ENCODE data around the gene NAA15. TPM values are rescaled to one million over a fixed set of nuclear protein-coding genes. Genes with fewer than 3 reads are reported as not detected.
A peak's percentile ranks its signal among the peaks of the same experiment; 100 is the strongest.

The NAA15 gene
- total RNA-seq, 4 donors from 2014 or later = 25.0 to 48.8 (median 37.2) TPM

DNA sequence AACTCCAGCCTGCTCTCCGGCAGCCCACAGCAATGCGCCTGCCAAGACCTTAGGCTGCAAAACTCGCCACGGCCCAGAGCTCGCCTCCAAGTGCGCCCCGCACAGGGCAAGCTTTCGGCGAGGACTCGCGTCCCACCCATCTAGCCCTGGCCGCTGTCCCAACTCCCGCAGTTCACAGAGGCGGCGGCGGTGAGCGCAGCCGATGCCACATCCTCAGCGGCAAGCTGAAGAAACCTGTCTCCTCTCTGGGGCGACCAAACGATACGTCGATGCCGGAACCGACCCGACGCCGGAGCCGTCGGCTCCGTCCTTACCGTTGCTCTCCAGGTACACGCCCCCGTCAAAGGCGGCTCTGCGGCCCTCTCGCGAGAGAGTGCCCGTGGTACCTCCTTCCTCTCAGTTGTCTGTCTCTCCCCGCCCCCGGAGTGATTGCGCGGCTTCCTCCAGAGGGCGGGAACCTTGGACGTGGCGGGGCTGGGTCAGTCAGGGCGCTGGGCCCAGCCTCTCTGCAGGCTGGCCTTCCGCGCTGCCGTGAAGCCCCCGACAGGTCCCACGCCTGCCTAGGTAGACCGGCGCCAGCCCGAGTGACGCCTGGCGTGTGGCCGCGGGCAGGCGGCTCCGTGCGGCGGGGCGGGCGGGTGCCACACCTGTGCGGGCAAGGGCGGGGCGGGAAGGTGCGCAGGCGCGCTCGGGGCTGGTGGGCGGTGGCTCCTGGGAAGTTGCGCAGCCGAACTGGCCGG is 152.2 kb downstream of the NAA15 start:
- peak; percentile 96 for DNase-seq
- intact Hi-C loops (cut with DNase I; ENCODE audit: low total_unique reads) = loop anchor here (1.0 to 10.0 kb wide), 9 partner anchors 37 to 701 kb away; partner anchors contain the start of genes ELF2, MAML3 and NAA15
- peaks cover 30 to 38% of the 10 kb centered on the region in 2 donors for H3K4me1 ChIP-seq

DNA sequence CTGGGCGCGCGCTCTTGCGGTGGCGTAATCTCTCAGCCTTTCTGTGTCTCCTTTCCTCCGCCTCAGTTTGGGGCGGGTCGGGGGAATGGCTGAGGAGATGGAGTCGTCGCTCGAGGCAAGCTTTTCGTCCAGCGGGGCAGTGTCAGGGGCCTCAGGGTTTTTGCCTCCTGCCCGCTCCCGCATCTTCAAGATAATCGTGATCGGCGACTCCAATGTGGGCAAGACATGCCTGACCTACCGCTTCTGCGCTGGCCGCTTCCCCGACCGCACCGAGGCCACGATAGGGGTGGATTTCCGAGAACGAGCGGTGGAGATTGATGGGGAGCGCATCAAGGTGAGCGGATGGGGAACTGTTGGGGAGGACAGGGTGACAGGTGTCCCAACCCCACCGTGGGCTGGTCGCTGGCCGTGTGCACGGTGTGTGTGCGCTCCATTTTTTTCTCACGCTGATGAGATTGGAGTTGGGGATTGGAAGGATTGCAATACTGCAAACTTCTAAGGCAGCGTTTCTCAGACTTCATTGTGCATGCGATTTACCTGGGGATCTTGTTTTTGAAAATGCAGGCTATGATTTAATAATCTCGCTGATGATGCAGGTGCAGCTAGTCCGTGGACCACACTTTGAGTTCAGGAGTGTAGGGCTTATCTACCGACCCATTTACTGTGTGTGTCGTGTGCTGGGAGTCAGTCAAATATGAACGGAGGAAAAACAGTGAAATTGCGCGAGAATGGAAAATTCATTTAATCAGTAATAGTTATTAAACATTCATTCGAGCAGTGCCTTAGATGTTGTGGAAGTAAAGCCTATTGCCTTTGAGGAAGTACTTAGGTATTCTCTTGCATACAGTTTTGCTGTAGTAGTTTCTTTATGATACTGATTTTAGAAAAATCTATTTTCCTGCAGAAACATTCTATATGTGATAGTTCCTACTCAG is 153.1 kb downstream of the NAA15 start, which contains the start of gene RAB33B:
TSS of gene RAB33B (plus strand) at position 11 of the 935 bp plus-strand sequence. CDS start at position 86, 75 bp downstream.
- Histone ChIP-seq H3K27me3 (no peaks in the 10 kb centered on the region), H3K4me1 (peaks cover 30 to 39% of the 10 kb centered on the region in 2 donors), H3K36me3 (no peaks in the 10 kb centered on the region), H3K9me3 (no peaks in the 10 kb centered on the region), H3K27ac (peak within 1 kb of the TSS; percentile 88 to 96 (median 95)), H3K4me3 (peak within 1 kb of the TSS; percentile 69 to 98 (median 80))
- in situ Hi-C loops (cut with MboI; ENCODE audit: low sequenced_read_pairs in 4 of 4) = no loop called here
- intact Hi-C loops (cut with DNase I; ENCODE audit: low total_unique reads) = loop anchor here (1.0 to 10.0 kb wide), 8 partner anchors 54 to 700 kb away; partner anchors contain the start of genes ELF2, MAML3 and NAA15
- peak; percentile 4 to 37 for ATAC-seq
- peak; percentile 85 to 87 for TF ChIP-seq POLR2A (IDR thresholded peaks at IDR 0.05)
- TF ChIP-seq, protein P1, sequence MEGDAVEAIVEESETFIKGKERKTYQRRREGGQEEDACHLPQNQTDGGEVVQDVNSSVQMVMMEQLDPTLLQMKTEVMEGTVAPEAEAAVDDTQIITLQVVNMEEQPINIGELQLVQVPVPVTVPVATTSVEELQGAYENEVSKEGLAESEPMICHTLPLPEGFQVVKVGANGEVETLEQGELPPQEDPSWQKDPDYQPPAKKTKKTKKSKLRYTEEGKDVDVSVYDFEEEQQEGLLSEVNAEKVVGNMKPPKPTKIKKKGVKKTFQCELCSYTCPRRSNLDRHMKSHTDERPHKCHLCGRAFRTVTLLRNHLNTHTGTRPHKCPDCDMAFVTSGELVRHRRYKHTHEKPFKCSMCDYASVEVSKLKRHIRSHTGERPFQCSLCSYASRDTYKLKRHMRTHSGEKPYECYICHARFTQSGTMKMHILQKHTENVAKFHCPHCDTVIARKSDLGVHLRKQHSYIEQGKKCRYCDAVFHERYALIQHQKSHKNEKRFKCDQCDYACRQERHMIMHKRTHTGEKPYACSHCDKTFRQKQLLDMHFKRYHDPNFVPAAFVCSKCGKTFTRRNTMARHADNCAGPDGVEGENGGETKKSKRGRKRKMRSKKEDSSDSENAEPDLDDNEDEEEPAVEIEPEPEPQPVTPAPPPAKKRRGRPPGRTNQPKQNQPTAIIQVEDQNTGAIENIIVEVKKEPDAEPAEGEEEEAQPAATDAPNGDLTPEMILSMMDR (IDR thresholded peaks at IDR 0.05 in 4 of 5, conservative IDR thresholded peaks at IDR 0.05 in 1 of 5) = peak in 1 of 5 experiments; percentile 4
- no peak for DNase-seq

More for the DNA sequence above, 152.2 kb downstream of the NAA15 start:
- no peaks in the 10 kb centered on the region for H3K36me3 ChIP-seq
- H3K27ac ChIP-seq = peak overlapping the region; percentile 88 to 96 (median 95)
- no peaks in the 10 kb centered on the region for H3K27me3 ChIP-seq
- H3K9me3 ChIP-seq = no peaks in the 10 kb centered on the region
- in situ Hi-C loops (cut with MboI; ENCODE audit: low sequenced_read_pairs in 4 of 4) = no loop called here
- H3K4me3 ChIP-seq = peak overlapping the region; percentile 69 to 98 (median 80)
- peak; percentile 95 for ATAC-seq
- TF ChIP-seq POLR2A (IDR thresholded peaks at IDR 0.05) = no peak
- TF ChIP-seq, protein P1 (IDR thresholded peaks at IDR 0.05 in 4 of 5, conservative IDR thresholded peaks at IDR 0.05 in 1 of 5) = peak in 2 of 5 experiments; percentile 6 to 9

DNA sequence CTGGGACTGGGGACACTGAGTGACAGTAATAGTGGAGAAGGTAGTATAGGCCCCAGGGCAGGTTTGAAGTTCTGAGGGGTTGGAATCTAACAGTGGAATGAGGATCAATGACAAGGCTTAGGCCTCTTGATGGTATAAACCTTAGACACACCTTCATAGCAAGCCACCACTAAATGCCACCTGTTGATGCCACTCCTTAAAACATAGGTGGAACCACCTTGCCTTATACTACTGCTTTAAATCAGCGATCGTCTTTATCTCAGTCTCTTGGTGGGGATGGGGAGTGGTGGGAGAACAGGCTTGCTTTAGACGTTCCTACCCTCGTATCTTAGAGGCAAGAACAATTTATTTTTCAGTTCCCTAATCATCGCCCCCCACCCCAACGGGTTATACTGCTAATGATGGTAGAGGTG is 153.8 kb downstream of the NAA15 start:
- no peaks in the 10 kb centered on the region for H3K36me3 ChIP-seq
- H3K27ac ChIP-seq = peak overlapping the region; percentile 88 to 96 (median 95)
- H3K27me3 ChIP-seq = no peaks in the 10 kb centered on the region
- in situ Hi-C loops (cut with MboI; ENCODE audit: low sequenced_read_pairs in 4 of 4) (no loop called here), intact Hi-C loops (cut with DNase I; ENCODE audit: low total_unique reads) (loop anchor here (2.0 to 10.0 kb wide), 5 partner anchors 54 to 700 kb away; partner anchors contain the start of genes MAML3 and NAA15)
- peak overlapping the region; percentile 69 to 98 (median 80) for H3K4me3 ChIP-seq
- H3K9me3 ChIP-seq = no peaks in the 10 kb centered on the region
- H3K4me1 ChIP-seq = peaks cover 30 to 39% of the 10 kb centered on the region in 2 donors
- TF ChIP-seq, protein P1 (IDR thresholded peaks at IDR 0.05 in 4 of 5, conservative IDR thresholded peaks at IDR 0.05 in 1 of 5) = no peak
- no peak for TF ChIP-seq POLR2A (IDR thresholded peaks at IDR 0.05)
- no peak for DNase-seq
- ATAC-seq = no peak

DNA sequence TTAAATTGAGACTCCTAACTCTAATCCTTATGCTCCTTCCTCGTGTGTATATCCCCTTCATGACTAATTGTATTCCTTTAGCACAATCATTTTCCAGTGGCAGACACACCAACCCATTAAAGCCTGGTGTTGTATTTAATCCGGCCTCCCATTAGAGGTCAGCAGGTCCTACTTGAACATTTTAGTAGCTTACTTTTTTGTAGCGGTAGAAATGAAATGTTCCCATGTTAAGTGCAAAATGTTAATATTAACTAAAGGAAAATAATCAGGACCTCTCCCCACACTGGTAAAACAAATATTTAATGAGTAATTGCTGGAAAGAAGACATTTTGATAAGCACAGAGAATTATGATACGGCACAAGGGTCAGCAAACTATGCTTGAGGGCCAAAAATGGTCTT is 156.0 kb downstream of the NAA15 start:
- TF ChIP-seq POLR2A (IDR thresholded peaks at IDR 0.05) = no peak
- TF ChIP-seq, protein P1 (IDR thresholded peaks at IDR 0.05 in 4 of 5, conservative IDR thresholded peaks at IDR 0.05 in 1 of 5) = no peak
- ATAC-seq (no peak), DNase-seq (no peak)
- Histone ChIP-seq H3K27ac (no peak overlapping the region), H3K4me3 (no peak overlapping the region), H3K27me3 (no peaks in the 10 kb centered on the region), H3K36me3 (no peaks in the 10 kb centered on the region), H3K4me1 (peaks cover 30 to 39% of the 10 kb centered on the region in 2 donors), H3K9me3 (no peaks in the 10 kb centered on the region)
- in situ Hi-C loops (cut with MboI; ENCODE audit: low sequenced_read_pairs in 4 of 4) (no loop called here), intact Hi-C loops (cut with DNase I; ENCODE audit: low total_unique reads) (loop anchor here (10.0 kb wide), 2 partner anchors 373 to 697 kb away; partner anchors contain the start of gene MAML3)

Measured in gastrocnemius medialis (tissue), 4 donors.